Smooth muscle cell (in vitro differentiated cells): Measurements from ENCODE around the gene IFI44L. TPM values are rescaled to one million over a fixed set of nuclear protein-coding genes. Genes with fewer than 3 reads are reported as not detected.

ENCODE experiments used
- DNase-seq: peaks from one replicate; lab custom pipeline; 2025; ENCODE audit not compliant: unreplicated experiment; lab: John Stamatoyannopoulos, UW
- H2AFZ ChIP-seq: fragments of 200-600 bp; sonication (generic); 2 replicates; pipeline ENCODE4 v1.6.0; 2016; ENCODE audit warnings: antibody characterized with exemption, low read depth, mild to moderate bottlenecking
- H3F3A ChIP-seq: fragments of 200-600 bp; sonication (generic); 2 replicates; pipeline ENCODE4 v1.6.0; 2017; ENCODE audit warnings: antibody characterized with exemption, low read depth
- H3K27ac ChIP-seq: fragments of 200-600 bp; sonication (generic); 2 replicates; pipeline ENCODE4 v1.5.1; 2016; ENCODE audit warnings: low read depth, mild to moderate bottlenecking
- H3K27me3 ChIP-seq: fragments of 200-600 bp; sonication (generic); 2 replicates; pipeline ENCODE4 v1.6.1; 2016; ENCODE audit warnings: low read depth, mild to moderate bottlenecking
- H3K36me3 ChIP-seq: fragments of 200-600 bp; sonication (generic); 2 replicates; pipeline ENCODE4 v1.5.1; 2016; ENCODE audit warnings: low read depth
- H3K4me1 ChIP-seq: fragments of 200-600 bp; sonication (generic); 2 replicates; pipeline ENCODE4 v1.5.1; 2016; ENCODE audit warnings: low read depth
- H3K4me2 ChIP-seq: fragments of 200-600 bp; sonication (generic); 2 replicates; pipeline ENCODE4 v1.6.0; 2016; ENCODE audit warnings: mild to moderate bottlenecking
- H3K4me3 ChIP-seq: fragments of 200-600 bp; sonication (generic); 2 replicates; pipeline ENCODE4 v1.5.1; 2016; ENCODE audit warnings: mild to moderate bottlenecking
- H3K79me2 ChIP-seq: fragments of 200-600 bp; sonication (generic); 2 replicates; pipeline ENCODE4 v1.6.0; 2016; ENCODE audit warnings: low read depth, mild to moderate bottlenecking
- H3K9ac ChIP-seq: fragments of 200-600 bp; sonication (generic); 2 replicates; pipeline ENCODE4 v1.6.0; 2016; ENCODE audit warnings: low read depth
- H3K9me3 ChIP-seq: fragments of 200-600 bp; sonication (generic); replicated peaks from 2 replicates; pipeline ENCODE4 v1.5.1; 2016; ENCODE audit warnings: low read depth
- H4K20me1 ChIP-seq: fragments of 200-600 bp; sonication (generic); 2 replicates; pipeline ENCODE4 v1.6.0; 2016; ENCODE audit warnings: low read depth
- WGBS: methylation state at CpG from one replicate; pipeline ENCODE4 v1.1.7; 2016; ENCODE audit warnings: low lambda C conversion rate; 5-methylcytosine and 5-hydroxymethylcytosine counted together
- polyA plus RNA-seq: library from polyadenylated mRNA; unstranded; fragments of >200 nt; fragmentation: Nextera tagmentation; extraction: Ambion mirVana; gene quantifications from 2 replicates; pipeline ENCODE4 v1.2.1, GENCODE V29; 2016
- total RNA-seq: library from RNA; depleted of rRNA; stranded (reverse); fragments of >200 nt; gene quantifications from 2 replicates; pipeline ENCODE4 v1.2.3, GENCODE V29; 2014
- TF ChIP-seq, protein P1 (sequence below): fragments of 200-600 bp; sonication (generic); IDR thresholded peaks from 2 replicates; pipeline ENCODE4 v1.5.1; 2017; ENCODE audit warnings: borderline replicate concordance, mild to moderate bottlenecking, antibody characterized with exemption; ENCODE audit not compliant: insufficient read depth, poor library complexity, severe bottlenecking

Gene IFI44L
- total and polyA plus RNA-seq, 2 experiments from 2014 or later, result not detected

DNA sequence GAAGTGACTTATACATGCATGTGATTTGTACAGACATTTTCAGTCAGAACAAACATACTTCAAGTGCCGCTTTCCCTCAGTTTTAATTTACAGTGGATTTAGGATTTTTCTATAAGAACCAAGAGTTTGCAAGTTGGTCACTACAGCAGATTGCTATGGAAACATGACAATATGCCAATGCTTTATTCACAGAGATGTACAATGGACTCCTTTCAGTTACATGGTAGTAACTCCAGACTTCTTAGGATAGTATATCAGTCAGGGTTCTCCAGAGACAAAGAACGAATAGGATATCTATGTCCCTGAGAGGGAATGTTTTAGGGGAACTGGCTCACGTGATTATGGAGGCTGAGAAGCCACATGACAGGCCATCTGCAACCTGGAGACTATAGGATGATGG, 56.7 kb downstream of the IFI44L start:
- H3F3A ChIP-seq, result no peaks in the 10 kb centered on the region
- WGBS, result 71% methylated on average over 3 of the region's 3 CpGs
- TF ChIP-seq, protein P1, sequence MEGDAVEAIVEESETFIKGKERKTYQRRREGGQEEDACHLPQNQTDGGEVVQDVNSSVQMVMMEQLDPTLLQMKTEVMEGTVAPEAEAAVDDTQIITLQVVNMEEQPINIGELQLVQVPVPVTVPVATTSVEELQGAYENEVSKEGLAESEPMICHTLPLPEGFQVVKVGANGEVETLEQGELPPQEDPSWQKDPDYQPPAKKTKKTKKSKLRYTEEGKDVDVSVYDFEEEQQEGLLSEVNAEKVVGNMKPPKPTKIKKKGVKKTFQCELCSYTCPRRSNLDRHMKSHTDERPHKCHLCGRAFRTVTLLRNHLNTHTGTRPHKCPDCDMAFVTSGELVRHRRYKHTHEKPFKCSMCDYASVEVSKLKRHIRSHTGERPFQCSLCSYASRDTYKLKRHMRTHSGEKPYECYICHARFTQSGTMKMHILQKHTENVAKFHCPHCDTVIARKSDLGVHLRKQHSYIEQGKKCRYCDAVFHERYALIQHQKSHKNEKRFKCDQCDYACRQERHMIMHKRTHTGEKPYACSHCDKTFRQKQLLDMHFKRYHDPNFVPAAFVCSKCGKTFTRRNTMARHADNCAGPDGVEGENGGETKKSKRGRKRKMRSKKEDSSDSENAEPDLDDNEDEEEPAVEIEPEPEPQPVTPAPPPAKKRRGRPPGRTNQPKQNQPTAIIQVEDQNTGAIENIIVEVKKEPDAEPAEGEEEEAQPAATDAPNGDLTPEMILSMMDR, result no peak
- H3K36me3 ChIP-seq, result no peaks in the 10 kb centered on the region
- peaks cover 2% of the 10 kb centered on the region for H3K27me3 ChIP-seq
- H2AFZ ChIP-seq, result no peak overlapping the region
- DNase-seq, result no peak
- H3K9ac ChIP-seq, result no peak overlapping the region
- no peaks in the 10 kb centered on the region for H3K79me2 ChIP-seq
- no peaks in the 10 kb centered on the region for H3K9me3 ChIP-seq
- H3K4me3 ChIP-seq, result no peak overlapping the region
- no peak overlapping the region for H3K4me2 ChIP-seq
- no peaks in the 10 kb centered on the region for H3K4me1 ChIP-seq
- H3K27ac ChIP-seq, result no peak overlapping the region
- H4K20me1 ChIP-seq, result no peaks in the 10 kb centered on the region

DNA sequence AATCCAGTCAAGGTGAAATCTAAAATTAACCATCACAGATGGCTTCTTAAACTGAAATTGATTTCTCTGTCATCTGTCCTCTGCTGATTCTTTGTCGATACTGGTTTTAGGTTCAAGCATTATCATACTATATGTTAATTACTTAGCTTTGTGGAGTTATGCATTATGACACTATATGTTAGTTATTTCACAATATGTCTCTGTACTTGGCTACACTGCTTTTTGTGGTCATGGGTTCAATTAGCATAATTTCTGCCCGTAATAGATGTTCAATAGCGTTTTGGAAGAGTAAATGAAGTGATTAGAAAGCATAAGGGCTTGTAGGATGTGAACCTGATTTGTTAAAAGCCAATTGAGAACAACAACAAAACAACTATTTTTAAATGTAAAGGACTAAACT, 57.5 kb downstream of the IFI44L start:
- WGBS, result 86% methylated on average over 3 of the region's 3 CpGs

GRCh38 chr1:78678324-78678723, 58.1 kb downstream of the IFI44L start:
- H3K4me1 ChIP-seq, result no peaks in the 10 kb centered on the region
- no peaks in the 10 kb centered on the region for H3K9me3 ChIP-seq
- no peak overlapping the region for H3K4me2 ChIP-seq
- H3K27me3 ChIP-seq, result no peaks in the 10 kb centered on the region
- DNase-seq, result no peak
- no peaks in the 10 kb centered on the region for H3F3A ChIP-seq
- no peak overlapping the region for H3K9ac ChIP-seq
- no peaks in the 10 kb centered on the region for H4K20me1 ChIP-seq
- TF ChIP-seq, protein P1, result no peak
- peak overlapping the region; percentile 58 for H2AFZ ChIP-seq
- H3K79me2 ChIP-seq, result no peaks in the 10 kb centered on the region
- no peak overlapping the region for H3K27ac ChIP-seq
- H3K4me3 ChIP-seq, result no peak overlapping the region
- H3K36me3 ChIP-seq, result no peaks in the 10 kb centered on the region

More for the DNA sequence above, 57.5 kb downstream of the IFI44L start:
- H3K4me3 ChIP-seq, result no peak overlapping the region
- H3K4me2 ChIP-seq, result no peak overlapping the region
- no peaks in the 10 kb centered on the region for H3K4me1 ChIP-seq
- no peaks in the 10 kb centered on the region for H3K27me3 ChIP-seq
- no peaks in the 10 kb centered on the region for H3K36me3 ChIP-seq
- H4K20me1 ChIP-seq, result no peaks in the 10 kb centered on the region
- no peak for DNase-seq
- H3K9me3 ChIP-seq, result no peaks in the 10 kb centered on the region
- H3F3A ChIP-seq, result no peaks in the 10 kb centered on the region
- no peak overlapping the region for H3K27ac ChIP-seq
- no peak overlapping the region for H3K9ac ChIP-seq
- no peaks in the 10 kb centered on the region for H3K79me2 ChIP-seq
- TF ChIP-seq, protein P1, result no peak
- H2AFZ ChIP-seq, result no peak overlapping the region

DNA sequence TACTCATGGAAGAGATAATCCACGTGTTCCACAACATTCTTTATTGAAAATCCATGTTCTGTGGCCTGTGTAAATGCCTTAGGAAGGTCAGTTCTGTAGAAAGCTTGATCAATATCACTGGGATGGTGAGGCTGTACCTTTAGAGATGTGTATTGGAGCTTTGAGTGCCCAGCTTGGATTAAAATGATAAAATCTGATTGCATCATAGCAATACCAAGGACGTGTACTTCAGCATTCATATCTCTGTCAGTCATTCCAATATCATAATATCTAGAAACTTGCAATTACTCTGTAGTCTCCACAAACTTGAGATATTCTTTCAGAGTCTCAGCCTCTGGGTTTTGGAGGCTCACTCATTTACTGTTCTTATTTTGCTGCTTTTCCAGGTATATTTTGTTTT, 61.0 kb downstream of the IFI44L start:
- no peak overlapping the region for H3K9ac ChIP-seq
- no peak overlapping the region for H3K27ac ChIP-seq
- H2AFZ ChIP-seq, result no peak overlapping the region
- H3K79me2 ChIP-seq, result no peaks in the 10 kb centered on the region
- no peaks in the 10 kb centered on the region for H3F3A ChIP-seq
- no peaks in the 10 kb centered on the region for H3K9me3 ChIP-seq
- DNase-seq, result no peak
- H3K27me3 ChIP-seq, result no peaks in the 10 kb centered on the region
- H3K4me2 ChIP-seq, result no peak overlapping the region
- no peaks in the 10 kb centered on the region for H4K20me1 ChIP-seq
- H3K4me3 ChIP-seq, result no peak overlapping the region
- WGBS, result 73% methylated on average over 2 of the region's 2 CpGs
- H3K36me3 ChIP-seq, result no peaks in the 10 kb centered on the region
- no peaks in the 10 kb centered on the region for H3K4me1 ChIP-seq
- TF ChIP-seq, protein P1, result no peak
